Measurements from ENCODE around the gene SEC14L2.

- TF ChIP-seq CTCF (IDR thresholded peaks at IDR 0.05) = no peak
- no peak for TF ChIP-seq POLR2A (IDR thresholded peaks at IDR 0.05)
Observed at GRCh38 chr22:30348404-30348803, 48.4 kb upstream of the SEC14L2 start.
